Measurements from ENCODE around the gene SLFN12L.

DNA sequence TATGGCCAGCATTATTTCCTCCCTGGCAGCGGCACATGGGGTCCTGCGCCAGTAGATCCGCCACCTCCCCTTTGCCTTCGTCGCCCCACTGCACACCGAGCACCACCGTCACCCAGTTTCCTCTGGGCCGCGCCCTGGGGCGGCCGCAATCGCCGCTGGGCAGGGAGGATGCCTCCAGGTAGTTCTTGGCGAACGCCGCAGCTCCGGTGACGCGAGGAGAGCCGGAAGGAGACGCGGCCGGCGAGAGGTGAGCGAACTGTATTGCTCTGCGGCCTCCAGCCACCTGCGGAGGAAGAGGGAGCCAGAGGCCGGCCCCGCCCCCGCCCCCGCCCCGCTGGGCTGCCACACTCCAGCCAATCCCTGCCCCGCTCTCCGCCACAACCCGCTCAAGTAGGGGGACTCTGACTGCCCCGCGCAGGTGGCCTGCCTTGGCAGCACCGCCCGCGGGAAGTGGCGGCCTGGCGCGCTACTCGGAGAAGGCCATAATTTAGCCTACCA lies 77.1 kb downstream of the SLFN12L start:
- TF ChIP-seq, protein P1, sequence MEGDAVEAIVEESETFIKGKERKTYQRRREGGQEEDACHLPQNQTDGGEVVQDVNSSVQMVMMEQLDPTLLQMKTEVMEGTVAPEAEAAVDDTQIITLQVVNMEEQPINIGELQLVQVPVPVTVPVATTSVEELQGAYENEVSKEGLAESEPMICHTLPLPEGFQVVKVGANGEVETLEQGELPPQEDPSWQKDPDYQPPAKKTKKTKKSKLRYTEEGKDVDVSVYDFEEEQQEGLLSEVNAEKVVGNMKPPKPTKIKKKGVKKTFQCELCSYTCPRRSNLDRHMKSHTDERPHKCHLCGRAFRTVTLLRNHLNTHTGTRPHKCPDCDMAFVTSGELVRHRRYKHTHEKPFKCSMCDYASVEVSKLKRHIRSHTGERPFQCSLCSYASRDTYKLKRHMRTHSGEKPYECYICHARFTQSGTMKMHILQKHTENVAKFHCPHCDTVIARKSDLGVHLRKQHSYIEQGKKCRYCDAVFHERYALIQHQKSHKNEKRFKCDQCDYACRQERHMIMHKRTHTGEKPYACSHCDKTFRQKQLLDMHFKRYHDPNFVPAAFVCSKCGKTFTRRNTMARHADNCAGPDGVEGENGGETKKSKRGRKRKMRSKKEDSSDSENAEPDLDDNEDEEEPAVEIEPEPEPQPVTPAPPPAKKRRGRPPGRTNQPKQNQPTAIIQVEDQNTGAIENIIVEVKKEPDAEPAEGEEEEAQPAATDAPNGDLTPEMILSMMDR (IDR thresholded peaks at IDR 0.05; ENCODE audit: low read length): no peak
- no peak for TF ChIP-seq EZH2 (IDR thresholded peaks at IDR 0.05; ENCODE audit: borderline replicate concordance, low read length)
